MCF 10A (cell line): ENCODE data around the gene DCLK1. TPM values are rescaled to one million over a fixed set of nuclear protein-coding genes. Genes with fewer than 3 reads are reported as not detected.

ENCODE experiments used
- BruUV-seq: library from RNA; stranded (reverse); fragments of 400-500 nt; replicated peaks from 2 replicates; lab custom pipeline; 2021; lab: Mats Ljungman, UMichigan
- CTCF ChIA-PET: fragments of 300-600 bp; sonication (Branson Sonifier 250); formaldehyde crosslinking; extraction: SDS; loops from one replicate; lab custom pipeline; 2021; ENCODE audit warnings: antibody characterized with exemption, inconsistent platforms; lab: Yijun Ruan, JAX
- POLR2A ChIA-PET: fragments of 300-600, 350-650 bp; sonication (Branson Sonifier 250); formaldehyde crosslinking; extraction: SDS; loops from one replicate; lab custom pipeline; 2020; ENCODE audit warnings: antibody characterized with exemption, inconsistent platforms; lab: Yijun Ruan, JAX
- DNase-seq: peaks from one replicate; pipeline ENCODE4 v3.0.0-alpha.2; 2018; ENCODE audit not compliant: unreplicated experiment
- H3K27ac Mint-ChIP-seq: one replicate; pipeline ENCODE4 v1.8.0; 2022; ENCODE audit warnings: mild to moderate bottlenecking, low read depth, mixed read lengths; ENCODE audit not compliant: unreplicated experiment
- H3K27me3 Mint-ChIP-seq: one replicate; pipeline ENCODE4 v1.8.0; 2022; ENCODE audit warnings: mixed read lengths; ENCODE audit not compliant: insufficient read depth, unreplicated experiment
- H3K36me3 Mint-ChIP-seq: one replicate; pipeline ENCODE4 v1.8.0; 2022; ENCODE audit warnings: mild to moderate bottlenecking, moderate library complexity, mixed read lengths; ENCODE audit not compliant: insufficient read depth, unreplicated experiment
- H3K4me1 Mint-ChIP-seq: one replicate; pipeline ENCODE4 v1.8.0; 2022; ENCODE audit warnings: mixed read lengths; ENCODE audit not compliant: insufficient read depth, unreplicated experiment
- H3K4me3 Mint-ChIP-seq: one replicate; pipeline ENCODE4 v1.8.0; 2022; ENCODE audit warnings: mild to moderate bottlenecking, moderate library complexity, mixed read lengths; ENCODE audit not compliant: unreplicated experiment
- H3K9me3 Mint-ChIP-seq: one replicate; pipeline ENCODE4 v1.8.0; 2022; ENCODE audit warnings: mixed read lengths; ENCODE audit not compliant: unreplicated experiment
- intact Hi-C: fragments of 100-400 bp; cut with micrococcal nuclease; formaldehyde crosslinking; loops from 2 replicates; pipeline ENCODE4 v1.14.1; 2022
- total RNA-seq: library from RNA; stranded (reverse); gene quantifications from 2 replicates; pipeline ENCODE4 v1.2.3, GENCODE V29; 2022
- TF ChIP-seq, protein P1 (sequence below): fragments of 200-600 bp; IDR thresholded peaks from one replicate; pipeline ENCODE4 v1.8.0; 2022; ENCODE audit warnings: antibody characterized with exemption, mild to moderate bottlenecking; ENCODE audit not compliant: unreplicated experiment

The DCLK1 gene
- total RNA-seq, 1 experiment from 2014 or later: 0.44 TPM

DNA sequence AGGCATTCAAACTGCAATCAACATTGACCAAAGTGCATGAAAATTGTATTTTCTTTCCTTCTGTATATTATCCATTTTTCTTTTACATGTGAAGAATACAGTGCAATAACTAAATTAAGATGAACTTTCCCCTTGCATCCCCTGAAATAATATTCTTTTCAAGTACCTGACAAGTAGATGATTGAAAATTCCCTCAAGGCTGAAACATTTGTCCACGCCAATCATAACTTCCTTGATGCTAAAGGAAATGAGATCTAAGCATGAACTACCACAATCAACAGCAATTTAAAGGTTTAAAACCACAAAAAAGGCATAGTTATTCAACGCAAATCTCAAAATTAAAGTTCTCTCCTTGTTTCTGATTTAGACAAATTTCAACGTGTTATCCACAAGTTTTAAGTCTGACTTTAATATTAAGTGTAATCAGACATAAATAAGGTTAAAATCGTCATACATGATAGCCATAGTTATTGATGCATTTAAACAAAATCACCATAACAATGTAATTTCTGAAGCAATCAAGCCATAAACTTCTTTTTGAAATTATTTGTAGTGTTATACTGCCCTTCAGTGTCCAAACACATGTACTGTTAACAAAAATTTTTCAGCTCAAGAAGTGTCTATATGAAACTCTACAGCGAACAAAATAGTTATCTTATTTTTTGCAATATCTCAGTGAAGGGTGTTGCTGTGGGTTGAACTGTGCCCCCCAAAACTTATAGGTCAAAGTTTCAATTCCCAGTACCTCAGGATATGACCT lies 169.5 kb downstream of the DCLK1 start:
- Mint-ChIP-seq H3K4me3 (no peak overlapping the region), H3K4me1 (no peaks in the 10 kb centered on the region), H3K27ac (no peak overlapping the region), H3K36me3 (no peaks in the 10 kb centered on the region), H3K9me3 (no peaks in the 10 kb centered on the region), H3K27me3 (no peaks in the 10 kb centered on the region)
- POLR2A ChIA-PET: interaction anchor here (0.7 kb wide), 1 partner anchor 130 kb away, joined by 3 read pairs; no protein-coding TSS in a partner anchor
- CTCF ChIA-PET: interaction anchor here (0.6 to 2.1 kb wide), 6 partner anchors 13 to 316 kb away, joined by 3 to 7 read pairs (median 4); no protein-coding TSS in a partner anchor
- peak; percentile 1 for DNase-seq
- intact Hi-C loops: no loop called here
- no TSS peak for BruUV-seq
- TF ChIP-seq, protein P1, sequence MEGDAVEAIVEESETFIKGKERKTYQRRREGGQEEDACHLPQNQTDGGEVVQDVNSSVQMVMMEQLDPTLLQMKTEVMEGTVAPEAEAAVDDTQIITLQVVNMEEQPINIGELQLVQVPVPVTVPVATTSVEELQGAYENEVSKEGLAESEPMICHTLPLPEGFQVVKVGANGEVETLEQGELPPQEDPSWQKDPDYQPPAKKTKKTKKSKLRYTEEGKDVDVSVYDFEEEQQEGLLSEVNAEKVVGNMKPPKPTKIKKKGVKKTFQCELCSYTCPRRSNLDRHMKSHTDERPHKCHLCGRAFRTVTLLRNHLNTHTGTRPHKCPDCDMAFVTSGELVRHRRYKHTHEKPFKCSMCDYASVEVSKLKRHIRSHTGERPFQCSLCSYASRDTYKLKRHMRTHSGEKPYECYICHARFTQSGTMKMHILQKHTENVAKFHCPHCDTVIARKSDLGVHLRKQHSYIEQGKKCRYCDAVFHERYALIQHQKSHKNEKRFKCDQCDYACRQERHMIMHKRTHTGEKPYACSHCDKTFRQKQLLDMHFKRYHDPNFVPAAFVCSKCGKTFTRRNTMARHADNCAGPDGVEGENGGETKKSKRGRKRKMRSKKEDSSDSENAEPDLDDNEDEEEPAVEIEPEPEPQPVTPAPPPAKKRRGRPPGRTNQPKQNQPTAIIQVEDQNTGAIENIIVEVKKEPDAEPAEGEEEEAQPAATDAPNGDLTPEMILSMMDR: no peak

DNA sequence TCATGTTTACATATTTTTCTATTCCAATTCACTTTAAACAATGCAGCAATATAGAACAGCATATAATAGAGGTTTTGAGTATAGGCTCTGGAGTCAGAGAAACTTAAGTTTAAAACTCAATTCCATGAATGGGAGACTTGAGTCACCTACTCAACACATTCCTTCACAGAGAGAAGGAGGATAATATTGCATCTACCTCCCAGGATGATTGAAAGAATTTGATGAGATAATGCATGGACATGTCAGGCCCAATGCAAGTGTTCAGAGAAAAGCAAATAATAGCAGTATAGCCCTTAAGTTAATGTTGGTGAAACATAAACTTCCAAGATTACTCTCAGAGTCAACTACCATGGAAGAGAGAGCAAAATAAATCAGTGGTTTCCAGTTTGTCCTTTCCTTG lies 170.2 kb downstream of the DCLK1 start:
- Mint-ChIP-seq H3K4me3 (no peak overlapping the region), H3K9me3 (no peaks in the 10 kb centered on the region), H3K36me3 (no peaks in the 10 kb centered on the region), H3K27me3 (no peaks in the 10 kb centered on the region), H3K4me1 (no peaks in the 10 kb centered on the region), H3K27ac (no peak overlapping the region)
- intact Hi-C loops: no loop called here
- ChIA-PET POLR2A (interaction anchor here (1.2 kb wide), 1 partner anchor 28 kb away, joined by 3 read pairs; no protein-coding TSS in a partner anchor), CTCF (interaction anchor here (2.1 kb wide), 1 partner anchor 143 kb away, joined by 7 read pairs; no protein-coding TSS in a partner anchor)
- BruUV-seq: no TSS peak
- DNase-seq: no peak
- TF ChIP-seq, protein P1: no peak

GRCh38 chr13:35957996-35958395 lies 173.2 kb downstream of the DCLK1 start:
- H3K36me3 Mint-ChIP-seq: no peaks in the 10 kb centered on the region
- ChIA-PET POLR2A (no interaction called here), CTCF (interaction anchor here (0.6 kb wide), 1 partner anchor 793 kb away, joined by 3 read pairs; no protein-coding TSS in a partner anchor)
- intact Hi-C loops: loop anchor here (10.0 kb wide), 1 partner anchor 103 kb away; no protein-coding TSS in a partner anchor
- DNase-seq: no peak
- no peaks in the 10 kb centered on the region for H3K9me3 Mint-ChIP-seq
- H3K27ac Mint-ChIP-seq: no peak overlapping the region
- TF ChIP-seq, protein P1: no peak
- no peaks in the 10 kb centered on the region for H3K4me1 Mint-ChIP-seq
- H3K4me3 Mint-ChIP-seq: no peak overlapping the region
- no peaks in the 10 kb centered on the region for H3K27me3 Mint-ChIP-seq
- BruUV-seq: no TSS peak

DNA sequence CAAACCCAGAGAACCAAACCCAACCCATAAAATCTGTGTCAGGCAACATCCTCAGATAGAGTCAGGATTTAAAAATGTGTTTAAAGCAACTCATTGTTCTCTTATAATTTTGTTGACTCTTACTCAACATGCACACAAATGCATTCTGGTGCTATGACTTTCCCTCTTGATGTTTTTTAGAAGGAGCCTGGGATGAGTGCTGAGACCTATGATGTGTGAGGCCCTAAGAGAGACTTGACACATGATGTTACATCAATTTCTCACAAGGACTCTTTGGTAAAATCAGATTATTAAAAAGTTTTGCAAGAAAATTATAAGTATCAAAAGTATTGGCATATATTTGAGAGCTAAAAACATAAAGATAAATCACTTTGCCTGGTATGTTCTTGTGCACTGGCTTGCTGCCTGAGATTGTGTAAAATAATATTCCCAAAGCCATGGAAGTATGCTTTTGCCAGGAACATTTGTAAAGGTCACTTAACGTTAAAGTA lies 173.9 kb downstream of the DCLK1 start:
- Mint-ChIP-seq H3K36me3 (no peaks in the 10 kb centered on the region), H3K4me1 (no peaks in the 10 kb centered on the region), H3K9me3 (no peaks in the 10 kb centered on the region), H3K27ac (no peak overlapping the region), H3K4me3 (no peak overlapping the region), H3K27me3 (no peaks in the 10 kb centered on the region)
- no TSS peak for BruUV-seq
- CTCF ChIA-PET: no interaction called here
- intact Hi-C loops: loop anchor here (10.0 kb wide), 1 partner anchor 102 kb away; no protein-coding TSS in a partner anchor
- TF ChIP-seq, protein P1: no peak
- POLR2A ChIA-PET: no interaction called here
- DNase-seq: no peak
